HG03196 (cell line): ENCODE measurements around the gene PTPRN2.
"Not testable (repeated sequence)": the region's sequence is repeated elsewhere in the genome, so short reads cannot be mapped to it uniquely, and the experiment has no call there.

Experiments
- ATAC-seq: cut with Tn5 transposase; IDR thresholded peaks from one replicate; pipeline ENCODE4 v1.9.1; 2021; ENCODE audit not compliant: unreplicated experiment

PTPRN2 gene

DNA sequence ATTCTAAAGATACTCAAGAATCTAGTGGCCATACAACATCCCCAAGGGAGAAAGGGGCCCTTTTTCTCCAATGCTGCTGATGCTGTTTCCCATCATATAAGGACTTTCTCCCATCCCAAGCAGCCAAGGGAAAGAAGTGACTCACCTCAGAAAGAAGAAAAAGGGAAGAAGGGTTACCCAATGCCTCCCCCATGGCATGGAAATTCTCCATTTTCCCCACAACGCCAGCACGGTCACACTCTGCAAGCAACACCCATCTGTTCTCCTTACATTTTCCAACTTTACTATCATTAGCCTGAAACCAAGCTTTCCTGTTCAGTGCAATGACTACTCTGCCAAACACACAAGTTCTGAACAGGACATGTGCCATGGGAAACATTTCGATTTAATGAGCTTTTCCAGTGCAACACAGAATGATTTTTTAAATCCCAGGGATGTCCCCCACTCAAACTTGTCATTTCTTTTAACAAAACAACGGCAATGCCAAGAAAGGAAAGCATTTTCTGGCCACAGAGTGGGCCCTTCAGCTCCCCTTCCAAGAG lies 67.9 kb downstream of the PTPRN2 start:
- ATAC-seq = no peak

- no peak for ATAC-seq
Observed at GRCh38 chr7:158518980-158519632, 68.5 kb downstream of the PTPRN2 start.

DNA sequence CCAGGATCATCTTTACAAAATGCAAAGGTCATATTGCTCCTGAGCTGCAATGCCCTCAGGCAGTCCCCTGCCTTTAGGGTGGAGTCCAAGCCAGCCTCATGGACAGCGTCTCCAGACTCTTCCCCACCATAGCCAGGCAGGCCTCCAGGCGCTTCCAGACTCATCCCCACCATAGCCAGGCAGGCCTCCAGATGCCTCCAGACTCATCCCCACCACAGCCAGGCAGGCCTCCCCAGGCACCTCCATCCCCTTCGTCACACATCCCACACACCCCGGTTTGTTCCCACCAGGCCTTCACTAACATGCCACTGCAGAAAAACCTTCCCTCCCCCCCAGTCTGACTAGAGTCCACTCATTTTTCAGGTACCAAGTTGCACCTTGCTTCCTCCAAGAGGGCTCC lies 70.1 kb downstream of the PTPRN2 start:
- ATAC-seq = no peak

DNA sequence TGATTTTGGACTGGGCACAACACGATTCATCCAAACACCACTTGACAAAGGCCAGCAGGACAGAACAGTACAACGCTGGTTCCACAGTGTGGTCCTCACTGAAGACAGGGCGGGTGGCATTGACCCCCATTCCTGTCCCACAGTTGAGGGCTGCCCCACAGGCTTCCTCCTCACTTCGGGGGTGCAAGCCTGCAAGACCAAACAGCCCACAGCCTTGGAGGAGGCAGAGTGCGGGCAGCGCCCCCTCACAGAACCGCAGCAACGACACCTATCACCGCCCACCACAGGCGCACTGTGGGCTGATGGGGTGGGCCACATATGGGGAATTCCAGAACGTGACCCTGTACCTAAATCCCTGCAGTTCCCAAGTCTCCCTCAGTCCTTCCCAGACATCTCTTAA lies 70.6 kb downstream of the PTPRN2 start:
- ATAC-seq = no peak

GRCh38 chr7:158516524-158516923 lies 71.1 kb downstream of the PTPRN2 start:
- no peak for ATAC-seq

DNA sequence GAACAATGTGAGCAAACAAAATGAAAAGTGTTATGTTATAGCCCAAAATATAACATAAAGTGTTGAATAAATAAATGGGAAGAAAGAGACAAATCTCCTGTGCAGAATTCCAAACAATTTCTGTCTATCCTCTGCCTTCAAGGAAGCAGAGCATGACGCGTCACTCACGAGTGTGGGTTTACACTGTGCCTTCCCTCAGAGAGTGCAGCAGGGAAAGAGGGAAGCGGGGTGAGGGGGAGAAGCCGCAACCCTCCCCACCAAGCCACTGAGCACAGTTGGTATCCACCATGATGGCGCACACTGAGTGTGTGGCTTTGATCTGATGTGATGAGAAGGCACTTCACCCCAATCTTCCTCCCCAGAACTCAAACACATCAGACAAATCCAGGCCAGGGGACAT lies 74.8 kb downstream of the PTPRN2 start:
- no peak for ATAC-seq

- ATAC-seq = no peak
Observed at GRCh38 chr7:158512042-158512441, 75.6 kb downstream of the PTPRN2 start.

DNA sequence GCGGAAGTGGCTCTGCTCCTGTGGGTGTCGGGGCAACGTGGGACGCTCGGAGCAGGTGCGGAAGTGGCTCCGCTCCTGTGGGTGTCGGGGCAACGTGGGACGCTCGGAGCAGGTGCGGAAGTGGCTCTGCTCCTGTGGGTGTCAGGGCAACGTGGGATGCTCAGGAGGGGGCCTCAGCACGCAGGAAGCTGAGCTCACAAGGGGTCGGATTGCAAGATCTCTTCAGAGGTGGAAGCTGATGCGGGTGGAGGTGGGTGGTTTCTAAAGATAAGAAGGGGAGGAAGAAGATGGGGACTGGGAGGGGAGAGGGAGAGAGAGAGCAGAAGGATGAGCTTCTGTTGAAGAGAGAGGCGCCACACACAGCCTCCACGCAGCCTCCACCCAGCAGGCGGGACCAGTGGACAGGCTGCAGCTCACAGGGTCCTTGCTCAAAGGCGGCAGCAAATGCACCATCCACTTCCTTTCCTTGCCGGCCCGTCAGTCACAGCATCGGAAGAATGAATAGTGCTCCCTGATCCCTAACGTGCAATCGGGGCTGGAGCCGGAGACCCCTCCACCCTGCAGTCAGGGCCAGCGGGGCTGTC lies 78.7 kb downstream of the PTPRN2 start:
- no peak for ATAC-seq

DNA sequence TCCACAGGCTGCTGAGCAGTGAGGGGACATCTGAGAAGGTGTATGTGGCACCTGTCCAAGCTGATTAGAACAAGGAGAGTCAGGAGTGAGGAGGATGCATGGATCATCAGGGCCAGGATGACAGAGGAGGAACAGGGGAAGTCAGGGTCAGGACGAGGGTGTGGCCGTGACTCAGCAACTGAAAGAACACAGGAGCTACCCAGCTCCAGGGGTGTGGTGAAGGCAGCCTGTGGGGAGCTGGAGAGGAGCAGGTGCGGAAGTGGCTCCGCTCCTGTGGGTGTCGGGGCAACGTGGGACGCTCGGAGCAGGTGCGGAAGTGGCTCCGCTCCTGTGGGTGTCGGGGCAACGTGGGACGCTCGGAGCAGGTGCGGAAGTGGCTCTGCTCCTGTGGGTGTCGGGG lies 79.3 kb downstream of the PTPRN2 start:
- not testable (repeated sequence) for ATAC-seq

DNA sequence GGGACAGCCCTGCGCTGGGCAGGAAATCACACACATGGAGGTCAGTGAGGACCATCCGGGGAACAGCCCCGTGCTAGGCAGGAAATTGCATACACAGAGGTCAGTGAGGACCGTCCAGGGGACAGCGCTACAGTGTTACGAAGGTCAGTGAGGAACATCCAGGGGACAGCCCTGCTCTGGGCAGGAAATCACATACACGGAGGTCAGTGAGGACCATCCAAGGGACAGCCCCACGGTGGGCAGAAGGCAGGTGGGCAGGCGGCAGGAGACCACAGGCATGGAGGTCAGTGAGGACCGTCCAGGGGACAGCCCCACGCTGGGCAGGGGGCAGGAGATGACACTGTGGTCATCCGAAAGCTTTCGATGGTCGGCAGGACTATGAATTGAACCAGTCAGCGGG lies 79.7 kb downstream of the PTPRN2 start:
- no peak for ATAC-seq

- not testable (repeated sequence) for ATAC-seq
Observed at GRCh38 chr7:158507175-158507574, 80.4 kb downstream of the PTPRN2 start.

DNA sequence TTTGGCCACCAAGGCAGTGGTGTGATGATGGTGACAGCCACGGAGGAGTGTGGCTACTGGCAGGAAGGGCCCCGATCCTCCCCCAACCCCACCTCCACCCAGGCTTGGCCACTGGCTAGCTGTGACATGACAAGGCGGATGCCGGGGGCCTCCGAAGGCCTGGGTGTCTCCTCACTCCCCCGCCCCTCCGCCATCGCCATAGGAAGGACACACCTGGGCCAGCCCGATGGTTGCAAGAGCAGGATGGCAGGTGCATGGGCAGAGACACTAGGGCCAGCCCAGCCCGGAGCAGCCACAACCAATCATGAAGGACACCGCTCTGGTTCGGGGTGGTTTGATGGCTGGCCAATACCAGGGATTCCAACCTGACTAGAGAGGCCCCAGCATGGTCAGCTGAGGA lies 81.0 kb downstream of the PTPRN2 start:
- ATAC-seq = no peak

DNA sequence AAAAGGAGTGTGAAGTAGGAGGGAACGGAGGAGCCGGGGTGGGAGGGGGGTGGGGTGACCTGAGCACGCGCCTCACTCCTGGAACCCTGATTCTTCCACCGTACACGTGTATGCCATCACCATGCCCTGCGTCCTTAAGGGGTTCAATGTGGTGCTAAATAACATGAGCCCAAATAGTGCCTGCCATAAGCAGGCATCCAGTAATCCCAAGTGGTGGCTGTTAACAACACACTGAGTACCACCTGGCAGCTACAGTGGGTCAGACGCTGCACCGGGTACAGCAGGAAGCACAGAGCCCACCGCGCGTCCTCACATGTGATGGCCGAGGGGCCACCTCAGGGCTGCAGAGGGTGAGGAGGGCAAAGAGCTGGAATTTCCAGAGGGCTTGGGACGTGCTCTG lies 81.9 kb downstream of the PTPRN2 start:
- ATAC-seq = no peak

DNA sequence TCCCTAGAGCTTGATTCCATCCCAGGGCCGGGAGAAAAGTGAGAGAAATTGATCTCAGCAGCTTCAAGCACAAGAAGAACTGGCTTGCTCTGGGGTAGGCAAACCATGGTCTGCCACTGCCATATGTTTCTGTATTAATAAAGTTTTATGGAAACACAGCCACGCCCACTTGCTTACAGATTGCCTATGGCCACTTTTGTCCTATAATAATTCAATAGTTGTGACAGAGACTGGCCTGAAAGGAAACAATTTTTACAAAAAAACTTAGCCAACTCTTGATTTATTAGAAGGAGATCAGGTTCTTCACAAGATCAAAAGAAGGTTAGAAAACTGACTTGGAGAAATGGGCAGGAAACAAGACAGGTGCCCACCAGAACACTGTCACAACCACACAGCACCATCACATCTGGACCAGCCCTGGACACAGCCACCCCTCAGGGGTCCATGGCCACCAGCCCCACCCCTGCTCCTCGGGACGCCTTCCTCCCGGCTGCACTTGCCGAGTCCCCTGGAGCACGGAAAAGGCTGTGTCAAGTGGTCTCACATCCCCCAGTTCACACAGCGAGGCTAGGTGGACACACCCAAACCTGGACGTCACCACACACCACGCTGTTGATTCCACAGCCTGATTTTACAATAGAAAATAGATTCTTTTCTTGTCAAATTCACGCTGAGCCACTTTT lies 85.4 kb downstream of the PTPRN2 start:
- no peak for ATAC-seq

DNA sequence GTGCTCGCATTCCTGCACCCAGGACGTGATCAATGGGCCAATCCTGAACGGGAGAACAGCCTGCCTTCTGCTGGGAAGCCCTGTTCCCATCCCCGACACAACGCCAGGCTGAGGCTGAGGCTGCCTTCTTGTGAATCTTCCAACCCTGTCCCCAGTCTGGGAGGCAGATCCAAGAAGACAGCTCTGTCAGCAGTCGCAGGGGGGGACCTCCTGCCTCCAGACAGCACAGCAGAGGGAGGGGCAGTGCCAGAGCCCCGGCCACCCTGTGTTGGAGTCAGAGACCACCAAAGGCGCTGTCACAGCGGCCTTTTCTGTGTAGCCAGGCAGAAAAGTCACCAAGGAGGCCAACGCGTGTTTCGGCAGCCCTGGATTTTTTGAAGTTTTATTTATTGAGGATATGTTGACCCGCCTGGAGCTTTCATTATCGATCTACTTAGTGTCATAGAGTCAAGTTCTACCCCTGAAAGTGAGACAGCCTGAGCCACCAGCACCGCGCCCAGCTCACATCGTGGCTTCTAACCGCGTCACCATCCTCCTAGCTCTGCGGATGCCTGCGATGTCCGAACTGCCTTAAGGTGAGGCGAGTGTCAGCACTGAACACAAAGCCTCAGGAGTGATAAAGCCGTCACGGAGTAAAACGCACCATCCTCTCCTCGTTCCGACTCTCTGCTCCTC lies 86.1 kb downstream of the PTPRN2 start:
- ATAC-seq = no peak

DNA sequence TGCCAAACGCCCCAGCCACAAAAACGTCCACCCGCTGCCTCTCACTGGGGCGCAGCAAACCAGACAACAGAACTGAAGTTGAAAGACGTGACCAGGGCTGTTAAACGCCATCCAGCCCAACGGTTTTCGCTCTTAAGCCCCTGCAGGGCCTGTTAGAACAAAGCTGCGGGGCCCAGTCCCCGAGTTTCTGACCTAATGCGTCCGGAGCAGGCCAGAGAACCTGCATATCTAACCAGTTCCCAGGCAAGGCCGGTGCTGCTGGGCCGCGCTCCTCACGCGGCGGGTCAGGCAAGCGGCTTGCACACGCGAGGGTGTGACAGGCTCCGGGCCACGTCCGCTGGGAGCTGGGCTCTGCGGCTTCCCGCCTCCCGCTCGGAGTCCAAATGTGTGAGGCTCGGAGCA lies 87.0 kb downstream of the PTPRN2 start:
- no peak for ATAC-seq

GRCh38 chr7:158499082-158499455 lies 88.6 kb downstream of the PTPRN2 start:
- ATAC-seq = no peak

DNA sequence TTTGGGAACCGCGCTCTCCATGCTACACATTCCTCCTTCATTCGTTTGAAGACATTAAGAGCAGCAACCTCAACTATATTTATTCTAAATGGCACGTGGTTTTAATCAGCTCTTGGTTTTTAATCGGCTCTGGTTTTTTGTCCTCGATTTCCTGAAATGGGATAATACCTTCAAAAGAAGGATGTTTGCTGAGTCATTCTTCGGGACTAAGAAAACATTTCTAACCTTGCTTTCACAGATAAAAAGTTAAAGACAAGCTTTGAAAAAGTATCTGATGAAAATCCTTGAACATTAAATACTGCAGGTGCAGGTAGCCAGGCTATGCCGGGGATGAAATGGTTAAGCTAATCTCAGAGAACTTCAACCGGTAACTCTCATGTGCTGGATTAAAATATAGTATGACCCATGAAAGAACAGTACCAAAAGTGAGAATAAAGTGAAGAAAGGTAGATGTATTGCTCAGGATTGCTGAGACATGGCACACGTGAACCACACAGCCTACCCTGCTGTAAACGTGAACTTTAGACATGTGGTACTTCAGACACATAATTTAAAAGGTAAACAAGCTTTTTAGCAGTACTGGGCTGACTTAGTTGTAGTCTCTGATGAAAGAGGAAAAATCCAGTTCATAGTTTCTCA lies 89.1 kb downstream of the PTPRN2 start:
- no peak for ATAC-seq

DNA sequence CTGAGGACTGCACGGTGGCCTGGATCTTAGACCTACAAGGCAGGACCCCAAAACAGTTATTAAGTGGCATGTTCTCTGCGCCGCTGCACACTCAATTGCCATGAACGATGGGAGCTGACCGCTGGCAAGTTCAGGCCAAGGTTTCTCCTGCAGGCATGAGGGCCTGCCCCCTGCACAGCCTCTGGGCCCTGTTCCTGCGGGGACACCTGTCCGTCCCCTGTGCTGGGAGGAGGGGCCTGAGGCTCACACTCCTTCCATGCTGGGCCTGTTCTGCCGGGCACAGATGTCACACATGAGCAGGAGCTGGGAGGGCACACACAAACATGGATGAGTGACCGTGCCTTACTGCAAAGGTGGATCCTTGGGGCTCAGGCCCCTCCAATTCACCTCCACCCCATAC lies 90.0 kb downstream of the PTPRN2 start:
- ATAC-seq = no peak

GRCh38 chr7:158495786-158496185 lies 91.8 kb downstream of the PTPRN2 start:
- no peak for ATAC-seq

DNA sequence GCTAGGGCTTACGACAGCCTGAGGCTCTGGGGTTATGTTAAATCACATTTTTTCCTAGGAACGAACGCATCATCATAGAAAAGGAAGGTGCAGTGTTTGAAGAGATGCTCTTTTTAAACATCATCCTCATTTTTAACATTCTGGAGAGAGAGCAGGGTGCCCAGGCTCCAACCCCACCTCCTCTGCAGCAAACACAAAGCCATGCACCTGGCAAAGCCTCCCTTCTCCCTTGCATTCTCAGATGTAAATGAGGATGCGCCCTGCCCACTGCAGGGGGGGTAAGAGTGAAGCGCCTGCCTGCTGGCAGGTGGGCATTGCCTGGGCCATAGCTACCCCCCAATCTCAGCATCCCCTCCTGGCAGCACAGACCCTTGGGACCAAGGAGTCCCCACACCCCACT lies 92.4 kb downstream of the PTPRN2 start:
- no peak for ATAC-seq
